Activated CD8-positive, alpha-beta memory T cell treated with anti-CD3 and anti-CD28 coated beads for 1 hour (primary cell): ENCODE data around the gene C2orf80.
"Not testable (repeated sequence)": the region's sequence is repeated elsewhere in the genome, so short reads cannot be mapped to it uniquely, and the experiment has no call there.

ENCODE experiments used
- DNase-seq, 2 donors: peaks; one replicate each; pipeline ENCODE4 v3.0.0-alpha.2; 2020; ENCODE audit warnings: low read depth in 1 of 2; ENCODE audit errors: extremely low read depth in 1 of 2

The C2orf80 gene

DNA sequence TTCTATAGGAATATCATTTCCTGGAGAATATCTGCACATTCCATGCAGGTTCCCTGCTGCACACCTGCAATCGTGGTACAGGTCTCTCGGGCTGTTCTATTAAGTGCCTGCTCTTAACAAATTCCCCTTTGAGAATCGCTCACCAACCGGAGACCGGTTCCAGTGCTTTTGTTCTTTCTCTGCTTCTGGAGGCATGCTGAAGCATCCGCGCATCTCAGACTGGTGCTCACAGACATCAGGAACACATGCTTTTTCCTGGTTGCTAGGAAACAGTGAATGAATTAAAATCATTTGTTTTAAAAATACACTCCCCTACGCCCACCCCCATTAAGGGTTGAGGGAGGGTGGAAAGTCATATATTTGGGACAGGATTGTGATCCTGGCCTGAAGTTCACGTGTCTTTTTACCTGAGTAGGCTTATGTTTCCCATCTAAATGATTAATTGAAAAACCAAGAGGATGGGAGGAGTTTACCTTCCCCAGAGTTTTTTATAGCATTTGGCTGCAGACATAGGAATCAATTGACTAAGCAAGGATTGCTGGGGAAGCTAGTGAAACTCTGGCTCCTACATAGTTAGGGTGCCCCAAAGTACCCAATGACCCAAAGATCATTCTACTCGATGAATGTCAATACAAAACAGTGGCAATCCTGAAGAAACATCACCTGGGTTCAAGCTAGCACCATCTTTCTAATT is at the start of gene C2orf80:
TSS of gene C2orf80 (minus strand) at position 221 of the 694 bp plus-strand sequence. CDS start 3,044 bp downstream, outside the sequence.
- no peak for DNase-seq

DNA sequence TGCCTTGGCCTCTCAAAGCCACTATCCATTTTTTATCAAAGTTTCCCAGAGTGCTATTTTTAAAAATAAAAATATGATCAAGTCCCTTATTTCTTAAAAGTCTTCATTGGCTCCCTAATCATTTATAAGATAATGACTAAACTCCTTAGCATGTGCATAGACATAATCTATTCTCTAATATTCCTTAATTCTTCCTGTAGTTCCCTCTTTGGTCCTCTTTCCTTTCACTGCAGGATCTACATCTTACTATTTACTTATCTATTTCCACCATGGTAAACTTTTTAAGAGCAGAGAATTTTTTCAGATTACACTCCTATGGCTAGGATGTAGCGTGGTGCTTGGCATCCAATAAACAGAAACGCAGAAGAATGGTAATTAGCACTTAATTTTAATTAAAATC is 46.0 kb upstream of the C2orf80 start:
- DNase-seq = no peak

DNA sequence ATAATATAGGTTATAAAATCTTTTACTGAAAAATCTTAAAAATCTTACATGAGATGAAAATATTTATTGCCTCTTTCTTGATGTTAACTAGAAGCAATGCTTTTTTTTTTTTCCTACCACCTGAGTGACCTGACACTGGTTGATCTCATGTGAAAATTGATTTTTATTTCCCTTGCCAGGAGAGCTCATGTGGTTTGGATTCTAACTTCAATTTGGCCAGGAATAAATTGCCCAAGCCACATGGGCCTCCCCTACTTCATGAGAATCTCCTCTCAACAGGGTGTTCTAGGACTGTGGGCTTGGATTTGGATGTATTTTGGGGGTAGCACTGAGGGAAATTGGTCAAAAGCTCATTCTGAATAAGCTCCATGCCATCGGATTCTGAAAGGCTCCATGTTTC is 45.0 kb upstream of the C2orf80 start:
- DNase-seq = no peak

DNA sequence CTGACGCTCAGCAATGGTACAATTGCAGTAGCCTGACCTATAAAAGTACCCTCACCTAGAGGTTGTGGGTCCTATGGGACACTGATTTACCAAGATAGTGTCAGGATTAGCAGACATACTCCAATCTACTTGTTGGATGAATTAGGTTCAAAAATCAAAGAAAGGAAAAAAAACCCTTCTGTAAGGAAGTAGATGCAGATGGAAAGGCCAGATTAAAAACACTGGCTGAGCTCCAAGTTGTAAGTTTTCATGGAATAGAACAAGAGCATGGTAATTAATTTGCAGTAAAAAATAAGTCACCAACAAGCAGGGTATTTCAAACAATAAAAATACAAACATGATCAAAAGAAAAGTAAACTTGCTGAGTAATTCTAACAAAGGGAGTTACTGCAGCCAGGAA is 38.6 kb upstream of the C2orf80 start:
- DNase-seq = no peak

DNA sequence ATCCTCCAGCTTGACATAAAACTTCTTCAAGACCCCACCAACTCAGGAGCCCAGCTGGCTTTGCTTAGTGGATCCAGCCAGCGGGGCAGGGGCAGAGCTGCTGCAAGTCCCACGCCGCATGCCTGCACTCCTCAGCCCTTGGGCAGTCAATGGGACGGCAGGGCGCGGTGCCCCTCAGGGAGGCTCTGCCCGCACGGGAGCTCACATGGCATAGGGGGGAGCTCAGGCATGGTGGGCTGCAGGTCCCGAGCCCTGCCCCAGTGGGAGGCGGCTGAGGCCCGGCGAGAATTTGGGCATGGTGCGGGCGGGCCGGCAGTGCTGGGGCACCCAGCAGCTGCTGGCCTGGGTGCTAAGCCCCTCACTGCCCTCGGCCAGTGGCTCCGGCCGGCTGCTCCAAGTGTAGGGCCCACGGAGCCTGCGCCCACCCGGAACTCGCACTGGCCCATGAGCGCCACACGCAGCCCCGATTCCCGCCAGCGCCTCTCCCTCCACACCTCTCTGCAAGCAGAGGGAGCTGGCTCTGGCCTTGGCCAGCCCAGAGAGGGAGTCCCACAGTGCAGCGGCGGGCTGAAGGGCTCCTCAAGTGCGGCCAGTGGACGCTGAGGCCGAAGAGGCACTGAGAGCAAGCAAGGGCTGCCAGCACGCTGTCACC is 37.9 kb upstream of the C2orf80 start:
- no peak for DNase-seq

DNA sequence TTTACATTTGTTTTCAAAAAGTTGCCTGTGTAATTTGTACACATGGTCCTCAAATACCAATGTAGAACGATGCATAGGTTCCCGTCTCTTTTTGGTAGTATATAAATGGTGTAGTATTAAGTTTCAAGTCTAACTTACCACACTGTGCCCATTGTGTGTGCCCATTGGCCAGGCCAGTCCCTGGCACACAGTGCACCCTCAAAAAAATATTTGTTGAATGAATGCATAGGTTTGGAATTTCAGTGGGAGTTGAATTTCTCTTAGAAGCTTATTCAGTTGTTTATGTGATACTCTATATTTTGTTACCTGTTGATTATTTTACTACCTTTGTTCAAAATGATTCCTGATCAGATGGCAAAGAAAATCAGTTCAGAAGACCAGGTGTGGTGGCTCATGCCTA is 35.0 kb upstream of the C2orf80 start:
- DNase-seq = no peak

DNA sequence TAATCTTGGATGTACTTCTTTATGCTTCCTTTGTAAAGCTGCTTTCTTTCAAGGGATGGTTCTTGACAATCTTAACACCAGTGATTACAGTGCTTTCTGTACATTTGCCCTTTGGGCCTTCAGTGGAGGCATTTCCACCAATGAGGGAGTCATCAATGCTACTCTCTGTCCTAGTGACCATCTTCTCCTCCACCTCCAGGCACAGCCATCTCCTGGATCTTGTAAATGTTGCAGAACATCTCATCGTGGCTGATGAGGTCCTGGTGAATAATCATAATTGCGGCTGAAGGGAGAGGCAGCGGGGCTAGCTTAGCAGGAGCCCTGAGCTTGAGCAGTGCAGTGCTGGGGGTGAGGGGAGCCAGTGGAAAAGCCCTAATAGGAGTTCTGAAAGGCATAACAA is 32.5 kb upstream of the C2orf80 start:
- DNase-seq = no peak

DNA sequence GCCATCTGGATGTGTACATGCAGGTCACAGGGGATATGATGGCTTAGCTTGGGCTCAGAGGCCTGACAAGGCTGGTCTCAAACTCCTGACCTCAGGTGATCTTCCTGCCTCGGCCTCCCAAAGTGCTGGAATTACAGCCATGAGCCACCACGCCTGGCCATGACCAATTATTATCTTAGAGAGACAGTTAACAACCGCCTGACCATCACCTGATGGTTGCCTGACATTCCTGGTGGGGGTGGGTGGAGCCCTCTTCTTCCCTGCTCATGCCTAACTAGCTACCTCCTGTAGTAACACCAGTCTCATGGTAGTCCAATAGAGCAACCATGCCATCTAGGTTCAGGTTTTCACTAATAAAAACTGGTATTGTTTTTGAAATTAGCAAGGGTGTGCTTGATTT is 32.0 kb upstream of the C2orf80 start:
- DNase-seq = not testable (repeated sequence)

DNA sequence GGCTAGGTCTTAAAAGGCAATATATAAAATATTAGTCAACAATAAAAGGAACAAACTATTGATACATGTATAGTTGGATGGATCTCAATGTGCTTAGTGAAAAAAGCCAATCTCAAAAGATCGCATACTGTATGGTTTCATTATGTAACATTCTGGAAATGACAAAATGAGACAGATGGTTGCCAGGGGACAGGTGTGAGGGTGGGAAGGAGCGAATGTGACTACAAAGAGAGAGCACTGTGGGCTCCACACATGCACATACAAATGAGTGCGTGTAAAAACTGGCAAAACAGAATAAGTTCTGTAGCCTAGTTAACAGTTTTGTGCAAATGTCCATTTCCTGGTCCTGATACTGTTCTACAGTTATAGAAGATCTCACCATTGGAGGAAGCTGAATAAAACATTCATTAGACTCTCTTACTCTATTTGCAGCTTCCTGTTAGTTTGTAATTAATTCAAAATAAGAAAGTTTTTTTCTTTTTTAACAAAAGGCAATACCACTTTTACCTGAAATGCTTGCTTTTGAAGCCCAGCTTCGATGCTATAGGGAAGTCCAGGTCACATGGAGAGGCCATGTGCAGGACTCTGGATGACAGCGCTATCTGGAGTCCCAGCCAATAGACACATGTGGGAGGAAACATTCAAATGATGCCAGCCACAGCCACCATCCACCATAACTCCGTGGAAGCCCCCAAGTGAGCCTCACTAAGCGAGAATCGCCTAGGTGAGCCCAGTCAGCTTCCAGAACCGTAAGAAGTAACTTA is 21.0 kb upstream of the C2orf80 start:
- DNase-seq = no peak

DNA sequence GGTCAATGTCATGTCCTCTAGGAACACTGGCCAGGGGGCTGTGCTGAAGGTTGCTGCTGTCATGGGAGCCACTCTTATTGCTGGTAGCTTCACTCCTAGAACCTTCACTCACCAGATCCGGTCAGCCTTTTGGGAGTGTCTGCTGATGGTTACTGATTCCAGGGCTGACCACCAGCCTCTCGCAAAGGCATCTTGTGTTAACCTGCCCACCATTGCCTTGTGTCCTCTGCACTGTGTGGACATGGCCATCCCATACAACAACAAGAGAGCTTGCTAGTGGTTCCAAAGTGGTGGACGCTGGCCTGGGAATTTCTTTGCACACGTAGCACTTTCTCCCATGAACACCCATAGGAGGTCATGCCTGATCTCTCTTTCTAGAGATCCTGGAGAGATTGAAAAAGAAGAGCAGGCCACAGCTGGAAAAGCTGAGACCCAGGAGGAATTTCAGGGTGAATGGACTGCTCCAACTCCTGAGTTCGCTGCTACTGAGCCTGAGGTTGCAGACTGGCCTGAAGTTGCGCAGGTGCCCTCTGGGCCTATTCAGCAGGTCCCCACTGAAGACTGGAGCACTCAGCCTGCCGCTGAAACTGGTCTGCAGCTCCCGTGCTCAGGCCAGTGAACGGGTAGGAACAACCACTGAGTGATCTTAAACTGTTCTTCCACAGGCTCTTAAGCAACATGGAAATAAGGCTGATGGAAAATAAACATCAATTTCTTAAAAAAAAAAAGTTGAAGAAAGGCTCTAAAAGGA is 18.7 kb upstream of the C2orf80 start:
- no peak for DNase-seq

DNA sequence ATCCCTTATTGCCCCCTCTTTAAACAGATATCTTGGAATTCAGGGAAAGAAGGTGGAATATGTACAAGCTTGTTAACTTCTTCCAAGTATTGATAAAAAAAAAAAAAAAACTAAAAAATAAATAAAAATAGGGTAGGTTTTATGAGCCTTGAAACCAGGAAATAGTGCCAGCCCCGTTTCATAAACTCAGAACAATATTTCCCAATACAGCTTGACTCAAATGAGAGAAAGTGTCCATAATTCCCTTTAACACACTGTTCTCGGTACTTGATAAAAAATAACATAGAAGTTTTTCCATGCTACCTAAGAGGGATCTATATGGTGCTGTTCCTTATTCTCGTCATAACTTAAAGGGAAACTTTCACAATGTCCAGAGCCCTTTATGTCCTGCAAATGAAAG is 17.9 kb upstream of the C2orf80 start:
- no peak for DNase-seq

DNA sequence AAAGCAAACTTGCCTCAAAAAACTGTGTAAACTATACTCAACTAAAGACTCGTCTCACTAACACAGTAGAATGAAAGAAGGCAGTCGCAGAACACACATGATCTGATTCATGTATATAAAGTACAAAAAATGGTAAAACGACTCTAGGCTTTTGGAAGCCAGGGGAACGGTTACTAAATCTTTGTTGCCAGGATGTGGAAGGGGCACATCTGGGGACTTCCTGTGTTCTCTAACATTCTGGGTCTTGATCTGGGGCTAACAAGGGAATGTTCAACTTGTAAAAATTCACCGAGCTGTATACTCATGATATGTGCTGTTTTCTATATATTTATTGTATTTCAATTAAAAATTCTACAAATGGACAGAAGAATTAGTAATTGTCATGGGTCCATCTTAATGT is 14.3 kb upstream of the C2orf80 start:
- DNase-seq = no peak

DNA sequence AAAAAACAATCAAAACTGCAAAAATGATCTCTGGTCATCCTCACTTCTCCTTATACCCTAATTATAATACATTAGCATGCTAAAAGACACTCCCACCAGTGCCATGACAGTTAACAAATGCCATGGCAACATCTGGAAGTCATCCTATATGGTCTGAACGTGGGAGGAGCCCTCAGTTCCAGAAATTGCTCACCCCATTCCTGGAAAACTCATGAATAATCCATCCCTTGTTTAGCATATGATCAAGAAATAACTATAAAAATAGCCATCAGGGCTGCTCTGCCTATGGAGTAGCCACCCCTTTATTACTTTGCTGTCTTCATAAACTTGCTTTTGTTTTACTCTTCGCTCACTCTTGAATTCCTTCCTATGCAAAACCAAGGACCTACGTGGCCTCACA is 5.7 kb upstream of the C2orf80 start:
- no peak for DNase-seq

DNA sequence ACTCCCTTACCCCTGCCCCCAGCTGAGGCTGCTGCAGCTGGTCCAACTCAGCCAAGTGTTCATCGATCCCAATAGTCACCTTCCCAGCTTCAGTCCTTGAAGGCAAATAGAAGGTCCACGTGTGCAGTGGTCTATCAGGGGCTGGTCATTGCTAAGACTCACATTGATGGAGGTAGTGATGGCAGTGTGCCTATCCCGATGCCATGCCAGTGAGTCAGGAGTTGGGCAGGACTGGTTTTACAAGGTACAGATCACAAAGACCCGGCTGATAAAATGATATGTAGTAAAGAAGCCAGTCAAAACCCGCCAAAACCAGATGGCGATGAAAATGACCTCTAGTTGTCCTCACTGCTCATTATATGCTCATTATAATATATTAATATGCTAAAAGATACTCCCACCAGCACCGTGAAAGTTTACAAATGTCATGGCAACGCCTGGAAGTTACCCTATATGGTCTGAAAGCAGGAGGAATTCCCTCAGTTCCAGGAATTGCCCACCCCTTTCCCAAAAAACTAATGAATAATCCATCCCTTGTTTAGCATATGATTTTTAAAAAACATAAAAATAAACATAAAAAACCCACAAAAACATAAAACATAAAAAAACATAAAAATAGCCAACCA is 2.9 kb upstream of the C2orf80 start:
- DNase-seq = no peak

DNA sequence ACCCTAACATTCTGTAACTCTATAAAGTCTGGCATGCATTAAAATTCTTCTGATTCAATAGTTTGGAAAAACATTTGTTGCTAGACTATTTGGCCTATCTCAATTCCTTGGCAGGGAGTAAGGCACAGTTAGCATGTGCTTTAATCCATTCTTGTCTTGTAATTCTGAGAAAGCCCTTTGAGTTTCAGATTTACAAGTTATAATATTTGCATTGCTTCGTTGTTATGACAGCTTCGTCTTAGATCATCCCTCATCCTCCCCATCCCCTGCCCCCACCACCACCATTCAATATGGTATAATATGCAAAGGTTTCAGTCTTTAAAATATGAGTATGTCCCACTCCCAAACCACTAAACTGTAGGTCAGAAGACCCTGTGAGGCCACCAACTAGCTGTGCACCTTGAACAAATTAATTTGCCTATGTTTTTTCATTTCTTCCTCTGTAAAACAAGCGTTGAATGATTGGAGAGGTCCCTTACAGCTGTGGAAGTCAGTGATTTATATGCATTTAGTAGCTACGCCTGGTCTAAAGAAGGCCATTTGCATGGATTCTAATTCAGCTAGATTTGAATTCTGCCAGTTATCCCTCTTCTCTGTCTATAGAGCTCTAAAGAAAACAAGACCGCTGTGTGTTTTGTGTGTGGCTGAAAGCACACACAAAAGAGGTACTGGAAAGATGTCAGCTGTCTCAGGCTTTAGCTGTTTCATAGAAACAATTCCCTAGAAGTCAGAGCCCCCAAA is 591 bp downstream of the C2orf80 start:
- no peak for DNase-seq

DNA sequence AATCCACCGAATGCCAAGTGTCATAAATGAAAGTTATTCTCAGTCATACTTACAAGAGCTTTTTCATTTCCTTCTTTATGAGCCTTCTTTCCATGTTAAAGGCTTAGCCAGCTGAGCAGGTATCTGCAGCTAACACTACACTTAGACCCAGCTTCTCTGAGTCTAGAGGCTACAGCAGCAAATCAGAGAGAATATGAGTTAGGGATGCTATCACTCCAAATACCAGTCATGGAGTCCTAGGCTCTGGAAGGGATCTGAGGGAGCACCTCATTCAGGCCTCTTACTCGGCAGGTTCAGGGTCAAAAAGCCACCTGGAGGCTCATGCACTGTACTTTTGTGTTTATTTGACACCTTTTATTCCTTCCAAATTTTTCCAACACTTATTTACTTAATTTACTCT is 2.9 kb downstream of the C2orf80 start:
- no peak for DNase-seq

DNA sequence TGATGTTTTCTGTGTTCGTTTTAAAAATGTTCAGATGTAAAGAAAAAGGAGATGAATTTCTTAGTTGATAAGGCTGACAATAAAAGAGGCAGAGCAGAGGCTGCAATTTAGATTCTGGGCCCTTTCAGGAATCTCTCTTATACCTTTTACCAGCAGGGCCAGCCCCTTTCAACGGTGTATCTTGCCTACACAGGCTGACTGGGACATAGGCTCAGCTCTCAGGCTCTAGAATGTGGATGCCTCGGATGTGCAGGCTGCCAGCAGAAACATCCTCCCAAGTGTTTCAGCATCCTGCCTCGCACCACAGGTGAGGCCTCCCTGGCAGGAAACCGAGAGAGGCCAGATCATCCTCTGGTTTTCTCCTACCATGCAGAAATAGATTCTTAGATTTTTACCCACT is 3.4 kb downstream of the C2orf80 start:
- DNase-seq = no peak

DNA sequence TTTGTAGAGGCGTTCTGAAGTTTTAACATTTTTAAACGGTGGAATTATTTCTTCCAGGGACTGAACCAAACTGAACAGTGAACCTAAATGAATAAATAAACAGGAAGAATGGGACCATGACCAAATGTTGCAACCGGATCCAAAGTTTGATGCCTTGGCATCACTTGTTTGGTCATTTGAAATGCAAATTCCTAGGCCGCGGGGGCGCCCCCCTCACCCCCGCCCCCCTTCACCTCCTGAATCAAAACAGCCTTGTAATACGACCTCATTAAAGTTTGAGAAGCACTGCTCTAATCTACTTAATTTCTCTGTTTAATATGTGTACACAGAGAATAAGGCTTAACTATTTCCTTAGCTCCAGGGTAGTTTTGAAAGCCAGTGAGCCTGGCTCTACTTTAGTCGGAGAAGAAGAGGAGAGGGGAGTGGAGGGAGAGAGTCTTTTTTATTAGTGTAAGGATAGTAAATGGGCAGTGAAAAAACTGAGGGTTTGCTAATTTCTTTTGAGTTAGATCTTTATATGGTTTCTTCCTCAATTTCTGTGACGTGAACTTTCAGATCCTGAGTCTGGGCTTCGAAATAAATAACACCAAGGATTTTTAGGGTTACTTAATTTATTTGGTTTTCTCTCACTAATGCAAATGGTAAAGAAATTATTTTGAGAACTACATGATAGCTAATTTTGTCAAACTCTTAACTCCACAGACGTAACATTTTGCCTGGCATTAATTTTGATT is 5.7 kb downstream of the C2orf80 start:
- no peak for DNase-seq

DNA sequence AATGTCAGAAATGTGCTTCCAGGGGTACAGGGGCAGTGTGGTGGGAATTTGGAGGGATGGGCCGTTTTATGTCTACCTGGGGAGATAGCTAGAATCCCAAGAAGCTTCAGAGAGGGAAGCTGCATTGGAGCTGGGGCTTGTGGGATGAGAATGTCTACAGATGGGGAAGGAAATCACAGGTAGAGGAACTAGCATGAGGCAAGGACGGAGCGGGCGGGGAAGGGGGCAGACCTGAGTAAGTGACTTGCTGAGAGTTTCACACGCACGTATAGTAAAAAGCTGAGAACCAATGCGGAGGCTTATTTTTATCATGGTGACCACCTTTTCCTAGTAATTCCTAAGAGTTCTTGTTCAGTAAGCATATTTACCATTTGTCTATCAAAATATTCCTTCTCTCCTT is 6.3 kb downstream of the C2orf80 start:
- no peak for DNase-seq

DNA sequence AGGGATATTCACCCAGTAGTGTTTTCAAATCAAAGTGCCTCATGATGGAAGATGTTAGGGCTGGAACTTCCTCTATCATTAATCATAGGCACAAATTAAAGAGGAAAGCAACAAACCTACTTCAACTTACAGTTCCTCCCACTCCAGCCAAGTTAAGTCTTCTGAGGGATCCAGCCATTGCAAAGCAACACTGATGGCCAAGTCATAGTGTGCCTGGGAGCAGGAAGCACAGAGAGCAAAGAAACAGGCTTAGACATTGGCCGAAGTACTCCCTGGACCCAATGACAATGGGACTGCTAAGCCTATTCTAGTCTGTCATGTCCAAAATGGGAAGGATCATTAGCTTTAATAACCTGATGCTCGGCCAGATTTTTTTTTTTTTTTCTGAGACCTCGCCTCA is 7.0 kb downstream of the C2orf80 start:
- DNase-seq = no peak
